GM19099 (cell line): ENCODE data around the gene CLIP4.

Source experiments
- POLR2A ChIP-seq: IDR thresholded peaks from 3 replicates; pipeline ENCODE4 v1.6.1; 2011; ENCODE audit warnings: low read depth; ENCODE audit not compliant: insufficient read length; ENCODE audit errors: extremely low read depth

The CLIP4 gene

DNA sequence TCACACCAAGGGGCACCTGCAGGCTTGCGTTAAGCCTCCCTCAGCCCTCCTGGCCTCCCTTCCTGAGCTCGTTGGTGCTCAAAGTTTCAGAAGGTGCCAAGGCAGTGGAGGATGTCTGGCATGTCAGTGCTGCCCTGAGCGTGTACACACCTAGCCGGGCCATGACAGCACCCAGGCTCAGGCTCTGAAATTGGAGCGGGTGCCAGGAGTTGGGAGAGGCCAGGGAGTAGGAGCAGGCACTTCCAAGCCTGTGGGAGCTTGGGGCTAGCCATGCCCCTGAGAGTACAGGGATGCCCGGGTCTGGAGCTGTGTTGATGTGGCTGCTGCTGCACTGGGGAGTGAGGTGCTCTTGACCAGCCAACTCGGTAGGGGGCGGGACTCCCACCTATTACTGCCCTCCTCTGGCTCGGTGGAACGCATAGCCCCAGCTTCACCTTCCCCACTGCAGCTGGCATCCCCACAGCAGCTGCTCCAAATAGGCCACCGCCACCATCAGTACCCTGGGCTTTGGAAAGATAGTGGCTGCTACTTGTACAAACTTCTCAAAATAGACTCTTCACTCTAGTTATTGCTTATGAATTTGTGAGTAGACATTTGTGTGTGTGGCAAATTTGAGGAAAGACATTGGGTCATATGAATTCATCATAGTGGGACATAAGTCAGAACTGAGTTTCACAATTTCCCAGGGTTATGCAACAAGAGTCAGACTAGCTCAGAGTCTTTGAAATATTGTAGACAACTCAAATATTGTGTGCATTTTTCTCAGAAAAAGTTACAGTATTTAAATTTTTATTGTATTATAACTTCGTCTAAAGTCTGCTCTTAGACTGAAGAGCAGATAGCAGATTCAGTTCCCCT lies 34.1 kb upstream of the CLIP4 start:
- no peak for TF ChIP-seq POLR2A

DNA sequence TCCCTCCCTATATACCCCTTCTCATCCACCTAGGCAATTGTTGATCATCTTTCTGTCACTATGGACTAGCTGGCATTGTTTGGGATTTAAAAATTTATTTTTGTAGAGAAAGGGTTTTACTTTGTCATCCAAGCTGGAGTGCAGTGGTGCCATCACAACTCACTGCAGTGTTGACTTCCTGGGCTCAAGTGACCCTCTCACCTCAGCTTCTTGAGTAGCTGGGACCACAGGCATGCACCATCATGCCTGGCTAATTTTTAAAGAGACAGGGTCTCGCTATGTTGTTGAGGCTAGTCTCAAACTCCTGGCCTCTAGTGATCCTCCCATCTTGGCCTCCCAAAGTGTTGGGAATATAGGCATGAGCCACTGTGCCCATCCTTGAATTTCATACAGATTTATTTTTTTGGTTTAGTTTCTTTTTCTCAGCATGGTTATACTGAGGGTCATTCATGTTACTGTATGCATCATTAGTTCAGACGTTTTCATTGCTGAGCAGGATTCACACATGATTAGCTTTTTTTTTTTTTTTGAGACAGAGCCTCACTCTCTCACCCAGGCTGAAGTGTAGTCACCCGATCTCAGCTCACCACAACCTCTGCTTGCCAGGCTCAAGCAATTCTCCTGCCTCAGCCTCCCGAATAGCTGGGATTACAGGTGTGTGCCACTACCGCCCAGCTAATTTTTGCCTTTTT lies 32.3 kb upstream of the CLIP4 start:
- TF ChIP-seq POLR2A: no peak

DNA sequence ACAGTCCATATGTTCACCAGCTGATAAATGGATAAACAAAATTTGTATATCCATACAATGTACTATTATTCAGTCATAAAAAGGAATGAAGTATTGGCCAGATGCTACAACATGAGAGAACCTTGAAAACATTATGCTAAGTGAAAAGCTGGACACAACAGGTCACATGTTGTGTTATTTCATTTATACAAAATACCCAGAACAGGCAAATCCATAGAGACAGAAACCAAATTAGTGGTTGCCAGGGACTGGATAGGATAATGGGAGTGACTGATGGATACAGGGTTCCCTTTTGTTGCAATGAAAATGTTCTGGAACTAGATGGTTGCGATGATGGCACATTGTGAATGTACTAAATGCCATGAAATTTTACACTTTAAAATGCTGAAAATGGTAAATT lies 30.7 kb upstream of the CLIP4 start:
- TF ChIP-seq POLR2A: no peak

DNA sequence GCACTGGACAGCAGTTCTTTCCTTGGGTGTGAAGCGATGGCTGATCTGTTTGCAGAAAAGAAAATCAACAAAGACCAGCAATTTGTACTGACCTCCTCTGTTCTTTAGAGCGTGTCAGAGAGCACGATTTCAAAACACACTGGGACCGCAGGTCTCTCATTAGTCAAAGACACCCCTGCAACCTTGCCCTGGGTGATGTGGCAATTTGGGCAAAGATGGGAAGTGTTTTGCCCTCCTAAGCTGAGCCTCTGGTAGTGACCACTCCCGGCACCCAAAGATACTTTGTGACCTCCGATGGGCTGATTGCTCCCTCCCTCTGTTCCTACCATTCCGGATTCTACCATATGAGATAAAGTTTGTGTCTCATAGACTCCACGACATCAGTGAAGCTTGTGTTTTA lies 18.2 kb upstream of the CLIP4 start:
- no peak for TF ChIP-seq POLR2A

DNA sequence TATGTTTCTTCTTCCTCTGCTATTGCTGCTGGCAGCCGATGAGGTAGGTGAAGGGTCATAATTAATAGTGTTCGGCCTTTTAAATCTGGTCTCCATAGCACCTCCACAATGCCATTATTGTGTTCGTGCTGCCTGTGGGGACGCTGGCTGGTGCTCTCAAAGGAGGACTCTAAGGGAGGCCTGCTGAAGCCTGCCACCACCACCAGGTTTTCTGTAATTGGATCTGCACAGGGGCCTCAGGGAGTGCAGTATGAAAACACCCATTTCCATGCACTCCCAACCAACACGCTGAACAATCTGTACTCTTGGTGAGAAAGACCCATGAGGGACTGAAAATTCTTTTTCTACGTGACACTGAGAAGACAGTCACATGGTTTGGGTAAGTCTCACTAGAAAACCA lies 17.6 kb upstream of the CLIP4 start:
- TF ChIP-seq POLR2A: no peak

DNA sequence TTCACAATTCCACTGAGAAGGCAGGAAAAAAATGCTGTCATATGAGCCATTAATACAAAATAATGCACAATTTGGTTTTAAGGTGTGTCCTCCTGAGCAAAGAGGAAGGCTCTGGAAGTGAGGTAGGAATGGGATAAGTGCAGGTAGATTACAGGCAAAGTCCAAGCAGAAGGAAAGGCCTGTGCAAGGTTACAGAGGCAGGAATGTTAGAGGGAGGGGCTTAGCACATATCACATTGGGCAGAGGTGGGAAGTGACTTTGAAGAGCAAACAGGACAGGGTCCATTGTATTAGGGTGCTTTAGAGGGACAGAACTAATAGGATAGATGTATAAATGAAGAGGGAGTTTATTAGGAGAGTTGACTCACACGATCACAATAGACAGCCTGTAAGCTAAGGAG lies 14.7 kb upstream of the CLIP4 start:
- no peak for TF ChIP-seq POLR2A

DNA sequence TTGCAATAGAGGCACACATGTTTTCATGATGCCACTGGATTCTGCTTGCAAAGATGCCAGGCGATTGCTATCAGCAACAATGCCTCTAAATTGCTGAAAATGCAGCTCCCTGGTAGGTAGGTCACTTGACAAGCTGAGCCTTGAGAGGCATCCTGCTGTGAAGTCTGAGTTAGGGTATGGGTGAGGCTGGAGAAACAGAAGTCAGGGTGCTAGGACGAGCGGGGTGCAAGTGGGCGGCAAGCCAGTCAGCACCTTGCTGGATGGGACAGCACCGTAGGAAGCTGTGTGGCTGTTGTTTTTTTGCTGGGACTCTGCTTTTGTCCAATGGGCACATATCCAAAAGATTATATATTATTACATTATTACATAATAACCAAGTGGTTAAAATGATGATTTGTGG lies 10.5 kb upstream of the CLIP4 start:
- TF ChIP-seq POLR2A: no peak

DNA sequence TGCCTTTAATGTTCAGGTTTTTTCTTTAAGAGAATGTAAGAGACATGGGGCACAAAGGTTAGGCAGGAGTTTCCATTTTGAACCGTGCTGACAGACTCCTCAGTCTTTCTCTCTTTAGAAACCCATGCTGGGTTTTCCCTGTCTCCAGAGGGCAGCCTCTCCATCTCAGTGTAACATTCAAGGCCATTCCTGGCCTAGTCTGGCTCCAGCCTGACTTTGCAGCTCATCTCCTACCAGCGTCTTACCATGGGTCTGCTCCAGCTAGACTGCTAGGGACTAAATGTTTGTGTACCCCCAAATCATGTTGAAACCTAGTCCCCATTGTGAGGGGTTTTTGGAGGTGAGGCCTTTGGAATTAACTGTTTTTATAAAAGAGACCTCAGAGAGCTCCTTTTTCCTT lies 9.8 kb upstream of the CLIP4 start:
- TF ChIP-seq POLR2A: no peak

DNA sequence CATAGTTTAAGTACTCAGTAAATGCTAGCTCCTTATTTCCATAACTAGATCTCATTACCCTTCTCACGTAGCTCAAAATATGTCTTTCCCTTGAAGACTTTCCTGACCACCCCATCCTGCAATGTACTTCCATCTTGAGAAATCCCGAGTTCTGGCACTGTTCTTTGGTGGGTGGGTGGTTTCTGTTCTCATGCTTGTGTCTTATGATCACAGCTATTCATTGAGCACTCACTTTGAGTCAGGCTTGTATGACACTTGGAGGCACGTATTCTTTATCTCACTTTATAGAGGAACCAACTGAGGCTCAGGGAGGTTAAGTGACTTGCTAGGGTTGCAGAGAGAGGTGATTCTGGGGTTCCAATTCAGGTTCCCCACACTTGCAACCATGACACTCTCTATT lies 9.0 kb upstream of the CLIP4 start:
- no peak for TF ChIP-seq POLR2A

DNA sequence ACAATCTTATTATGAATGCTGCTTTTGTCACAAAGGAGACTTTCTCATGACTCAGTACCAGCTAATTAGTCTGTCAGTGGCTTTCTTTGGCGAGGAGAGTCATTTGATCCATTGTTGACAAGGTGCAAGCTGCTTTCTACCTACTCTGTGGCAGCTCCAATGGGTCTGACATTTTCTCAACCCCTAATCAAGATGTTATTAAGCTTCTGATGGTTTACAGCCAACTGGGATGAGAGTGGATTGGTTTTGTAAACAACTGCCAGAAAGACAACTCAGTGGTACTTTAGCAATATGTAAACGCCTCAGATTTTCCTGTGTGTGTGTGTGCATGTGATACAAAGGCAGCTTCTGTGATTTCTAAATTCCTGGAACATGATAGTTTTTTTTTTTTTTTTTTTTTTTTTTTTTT lies 8.2 kb upstream of the CLIP4 start:
- no peak for TF ChIP-seq POLR2A

DNA sequence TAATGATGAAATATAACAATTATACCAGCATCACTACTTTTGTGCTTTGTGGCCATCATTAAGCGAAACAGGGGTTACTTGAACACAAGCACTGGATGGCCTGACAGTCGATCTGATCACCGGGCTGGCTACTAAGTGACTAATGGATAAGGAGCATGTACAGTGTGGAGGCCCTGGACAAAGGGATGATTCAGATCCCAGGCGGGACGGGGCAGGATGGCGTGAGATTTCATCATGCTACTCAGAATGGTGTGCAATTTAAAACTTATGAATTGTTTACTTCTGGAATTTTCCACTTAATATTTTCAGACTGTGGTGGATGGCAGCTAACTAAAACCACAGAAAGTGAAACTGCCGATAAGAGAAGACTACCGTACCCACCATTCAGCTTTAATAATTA lies 7.0 kb upstream of the CLIP4 start:
- TF ChIP-seq POLR2A: no peak

DNA sequence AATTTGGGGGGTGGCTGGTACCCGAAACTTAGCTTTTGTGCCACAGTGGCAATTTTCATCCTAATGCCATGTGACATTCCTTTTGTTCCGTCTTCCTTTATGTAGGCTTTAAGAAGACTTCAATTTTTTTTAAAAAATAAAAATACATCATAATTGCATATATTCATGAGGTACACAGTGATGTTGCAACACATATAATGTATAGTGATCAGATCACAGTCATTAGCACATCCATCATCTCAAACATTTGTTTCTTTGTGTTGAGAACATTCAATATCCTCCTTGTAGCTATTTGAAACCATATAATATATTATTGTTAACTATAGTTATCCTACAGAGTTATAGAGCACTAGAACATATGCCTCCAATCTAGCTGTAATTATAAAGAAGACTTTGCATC lies 6.0 kb upstream of the CLIP4 start:
- no peak for TF ChIP-seq POLR2A

DNA sequence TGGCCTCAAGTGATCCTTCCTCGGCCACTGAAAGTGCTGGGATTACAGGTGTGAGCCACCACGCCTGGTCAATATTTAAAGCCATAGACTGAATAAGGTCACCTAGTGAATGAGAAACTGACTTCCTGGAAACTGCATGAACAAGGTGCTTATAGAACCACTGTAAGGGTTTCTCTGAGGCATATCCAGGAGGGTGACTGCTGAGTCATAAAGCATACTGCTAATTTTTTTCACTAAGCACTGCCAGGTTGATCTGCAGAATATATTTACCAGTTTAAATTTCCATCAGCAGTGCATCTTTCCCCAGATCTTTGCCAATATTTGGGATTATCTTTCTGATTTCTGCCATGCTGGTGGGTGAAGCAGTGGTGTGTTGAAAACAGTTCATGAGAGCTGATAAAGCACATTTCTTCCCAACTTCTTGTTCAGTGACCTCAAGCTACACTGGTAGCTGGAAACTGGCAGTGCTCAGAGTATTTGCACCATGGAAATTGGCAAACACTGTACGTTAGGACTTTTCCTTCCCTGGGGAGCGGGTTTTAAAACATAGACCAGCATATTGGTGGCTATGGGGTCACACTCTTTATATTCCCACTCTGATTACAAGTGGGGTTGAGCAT lies 4.2 kb upstream of the CLIP4 start:
- TF ChIP-seq POLR2A: no peak

DNA sequence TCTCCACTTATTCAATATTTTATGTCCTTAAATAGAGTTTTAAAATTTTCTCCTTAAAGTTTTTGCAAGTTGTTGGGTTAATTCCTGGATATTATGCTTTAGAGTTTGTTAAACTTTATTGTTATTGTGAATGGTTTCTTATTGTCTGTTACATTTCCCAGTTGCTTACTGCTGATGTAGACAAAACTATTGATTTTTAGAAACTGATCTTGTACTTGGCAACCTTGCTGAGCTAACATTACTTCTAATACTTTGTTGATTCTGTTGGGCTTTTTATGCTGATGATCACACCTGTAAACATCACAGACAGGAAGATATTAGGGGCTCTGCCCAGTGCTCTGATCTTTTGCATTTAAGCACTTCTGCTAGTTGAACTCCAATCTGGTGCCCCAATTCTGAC lies 2.8 kb upstream of the CLIP4 start:
- TF ChIP-seq POLR2A: no peak

DNA sequence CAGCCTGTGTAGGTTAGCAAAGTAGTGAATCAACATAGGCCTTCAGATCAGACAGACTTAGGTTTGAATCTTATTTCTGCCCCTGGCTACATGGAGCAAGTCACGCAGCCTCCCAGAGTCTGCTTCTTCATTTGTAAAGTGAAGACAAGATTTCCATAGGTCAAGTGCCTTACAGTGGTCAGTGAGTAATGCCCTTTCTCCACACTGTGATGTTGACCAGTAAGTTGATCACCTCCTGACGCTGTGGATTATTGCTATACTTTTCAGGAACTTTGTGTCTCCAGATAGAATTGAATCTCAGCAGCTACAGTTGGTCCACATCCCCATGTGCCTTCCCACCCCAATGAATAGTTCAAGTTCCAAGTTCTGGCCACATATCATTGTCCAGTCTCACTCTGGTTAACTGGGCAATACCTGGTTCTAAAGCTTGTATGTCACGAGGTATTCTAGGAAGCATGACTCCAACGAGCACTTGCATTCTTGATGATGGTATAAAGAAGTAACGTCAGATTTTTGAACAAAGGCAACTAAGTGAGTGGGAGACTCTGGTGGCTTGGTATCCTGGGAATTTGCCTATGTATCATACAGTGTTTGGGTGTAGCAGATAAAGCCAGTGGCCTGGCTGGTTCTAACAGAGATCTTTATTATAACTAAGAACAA lies 2.1 kb upstream of the CLIP4 start:
- no peak for TF ChIP-seq POLR2A
